ENCODE measurements around the gene ARSA. TPM values are rescaled to one million over a fixed set of nuclear protein-coding genes. Genes with fewer than 3 reads are reported as not detected.
A peak's percentile ranks its signal among the peaks of the same experiment; 100 is the strongest.
"Not testable (repeated sequence)": the region's sequence is repeated elsewhere in the genome, so short reads cannot be mapped to it uniquely, and the experiment has no call there.

The ARSA gene
- total RNA-seq, 2 donors from 2014 or later = 21.8 to 29.4 TPM

DNA sequence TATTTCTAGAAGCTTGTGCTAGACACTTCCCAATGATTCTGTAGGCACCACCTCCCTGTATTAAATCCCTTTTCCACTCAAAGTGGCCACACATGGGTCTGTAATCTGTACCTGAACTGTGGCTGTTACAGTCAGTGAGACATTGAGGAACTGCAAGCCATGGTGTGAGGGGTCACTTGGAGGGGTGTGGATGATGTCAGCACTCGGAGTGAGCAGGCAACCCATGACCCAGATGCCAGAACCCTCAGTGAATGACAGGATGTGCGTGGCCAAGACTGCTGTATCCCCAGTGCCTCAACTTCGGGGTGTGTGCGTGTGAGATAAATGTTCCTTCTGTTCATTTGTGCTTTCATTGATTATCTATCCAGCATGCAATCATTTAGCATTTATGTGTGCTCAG lies 30.0 kb upstream of the ARSA start:
- no peak for DNase-seq (ENCODE audit: low spot score)
- intact Hi-C loops (cut with DNase I) = no loop called here

DNA sequence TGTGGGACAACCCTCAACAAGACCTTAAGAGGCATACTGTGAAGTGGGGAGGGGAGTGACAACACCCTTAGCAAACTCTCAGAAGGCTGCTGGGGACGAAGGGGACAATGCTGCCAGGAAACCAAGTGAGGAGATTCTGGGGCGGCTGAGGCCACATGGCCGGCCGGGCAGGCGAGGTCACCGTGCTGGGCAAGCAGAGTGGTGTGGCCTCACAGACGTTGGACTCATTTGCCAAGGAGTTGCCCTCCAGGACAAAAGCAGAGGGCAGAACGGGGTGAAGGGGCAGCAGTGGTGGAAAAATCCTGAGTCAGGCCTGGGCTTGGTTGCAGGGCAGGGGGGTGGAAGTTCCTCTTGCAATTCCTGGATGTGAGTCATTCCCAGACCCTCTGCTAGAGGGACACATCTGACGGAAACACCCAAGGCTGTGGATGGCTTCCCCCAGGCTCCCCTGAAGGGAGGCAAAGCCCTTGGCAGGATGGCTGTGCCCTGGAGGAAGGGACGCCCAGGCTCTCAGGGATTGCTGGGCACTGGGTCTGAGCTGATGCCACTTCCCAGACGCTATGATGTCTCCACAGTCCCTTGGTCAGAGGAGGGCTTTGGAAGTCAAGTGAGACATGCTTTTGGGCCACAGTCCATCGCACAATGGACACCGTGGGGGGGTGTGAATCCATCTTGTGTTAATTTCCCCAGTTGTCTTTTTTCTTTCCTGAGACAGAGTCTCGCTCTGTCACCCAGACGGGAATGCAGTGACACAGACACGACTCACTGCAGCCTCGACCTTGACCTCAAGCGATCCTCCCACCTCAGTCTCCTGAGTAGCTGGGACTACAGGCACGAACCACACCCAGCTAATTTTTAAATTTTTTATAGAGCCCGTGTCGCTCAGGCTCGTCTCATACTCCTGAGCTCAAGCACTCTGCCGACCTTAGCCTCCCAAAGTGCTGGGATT lies 28.4 kb upstream of the ARSA start:
- DNase-seq (ENCODE audit: low spot score) = no peak
- intact Hi-C loops (cut with DNase I) = no loop called here

DNA sequence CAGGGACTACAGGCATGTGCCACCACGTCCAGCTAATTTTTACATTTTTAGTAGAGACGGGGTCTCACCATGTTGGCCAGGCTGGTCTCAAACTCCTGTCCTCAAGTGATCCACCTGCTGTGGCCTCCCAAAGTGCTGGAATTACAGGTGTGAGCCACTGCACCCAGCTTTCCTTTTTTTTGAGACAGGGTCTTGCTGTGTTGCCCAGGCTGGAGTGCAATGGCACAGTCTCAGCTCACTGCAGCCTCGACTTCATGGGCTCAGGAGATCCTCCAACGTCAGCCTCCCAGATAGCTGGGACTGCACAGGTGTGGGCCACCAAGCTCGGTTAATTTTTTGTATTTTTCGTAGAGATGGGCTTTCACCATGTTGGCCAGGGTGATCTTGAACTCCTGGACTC lies 26.7 kb upstream of the ARSA start:
- DNase-seq (ENCODE audit: low spot score) = peak; percentile 6
- intact Hi-C loops (cut with DNase I) = not testable (repeated sequence)

DNA sequence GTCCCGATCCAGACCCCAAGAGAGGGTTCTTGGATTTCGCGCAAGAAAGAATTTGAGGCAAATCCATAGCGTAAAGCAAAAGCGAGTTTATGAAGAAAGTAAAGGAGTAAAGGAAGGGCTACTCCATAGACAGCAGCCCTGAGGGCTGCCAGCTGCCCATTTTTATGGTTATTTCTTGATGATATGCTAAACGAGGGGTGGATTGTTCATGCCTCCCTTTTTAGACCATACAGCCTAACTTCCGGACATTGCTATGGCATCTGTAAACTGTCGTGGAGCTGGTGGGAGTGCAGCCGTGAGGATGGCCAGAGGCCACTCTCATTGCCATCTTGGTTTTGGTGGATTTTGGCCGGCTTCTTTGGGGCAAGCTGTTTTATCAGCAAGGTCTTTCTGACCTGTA lies 25.3 kb upstream of the ARSA start:
- peak; percentile 15 for DNase-seq (ENCODE audit: low spot score)
- intact Hi-C loops (cut with DNase I) = no loop called here

DNA sequence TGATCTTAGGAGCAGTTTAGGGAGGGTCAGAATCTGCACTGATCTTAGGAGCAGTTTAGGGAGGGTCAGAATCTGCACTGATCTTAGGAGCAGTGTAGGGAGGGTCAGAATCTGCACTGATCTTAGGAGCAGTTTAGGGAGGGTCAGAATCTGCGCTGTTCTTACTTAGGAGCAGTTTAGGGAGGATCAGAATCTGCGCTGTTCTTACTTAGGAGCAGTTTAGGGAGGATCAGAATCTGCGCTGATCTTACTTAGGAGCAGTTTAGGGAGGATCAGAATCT lies 15.8 kb upstream of the ARSA start:
- DNase-seq (ENCODE audit: low spot score) = peak; percentile 48
- intact Hi-C loops (cut with DNase I) = not testable (repeated sequence)

DNA sequence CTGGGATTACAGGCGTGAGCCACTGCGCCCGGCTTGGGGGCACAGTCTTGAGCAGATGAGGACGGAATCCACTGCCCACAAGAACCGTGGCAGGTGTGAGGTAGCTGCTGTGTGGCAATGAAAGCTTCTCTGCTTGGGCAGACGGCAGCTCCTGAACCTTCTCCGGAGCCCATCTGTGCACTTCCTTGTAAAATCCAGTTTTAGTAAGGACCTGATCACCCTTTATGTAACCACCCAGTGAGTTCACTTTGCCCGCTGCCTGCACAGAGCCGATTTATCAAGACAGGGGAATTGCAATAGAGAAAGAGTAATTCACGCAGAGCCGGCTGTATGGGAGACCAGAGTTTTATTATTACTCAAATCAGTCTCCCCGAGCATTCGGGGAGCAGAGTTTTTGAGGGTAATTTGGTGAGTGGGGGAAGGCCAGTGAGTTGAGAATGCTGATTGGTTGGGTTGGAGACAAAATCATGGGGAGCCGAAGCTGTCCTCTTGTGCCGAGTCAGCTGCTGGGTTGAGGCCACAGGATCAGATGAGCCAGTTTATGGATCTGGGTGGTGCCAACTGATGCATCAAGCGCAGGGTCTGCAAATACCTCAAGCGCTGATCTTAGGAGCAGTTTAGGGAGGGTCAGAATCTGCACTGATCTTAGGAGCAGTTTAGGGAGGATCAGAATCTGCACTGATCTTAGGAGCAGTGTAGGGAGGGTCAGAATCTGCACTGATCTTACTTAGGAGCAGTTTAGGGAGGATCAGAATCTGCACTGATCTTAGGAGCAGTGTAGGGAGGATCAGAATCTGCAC lies 15.3 kb upstream of the ARSA start:
- peak; percentile 45 for DNase-seq (ENCODE audit: low spot score)
- intact Hi-C loops (cut with DNase I) = not testable (repeated sequence)

DNA sequence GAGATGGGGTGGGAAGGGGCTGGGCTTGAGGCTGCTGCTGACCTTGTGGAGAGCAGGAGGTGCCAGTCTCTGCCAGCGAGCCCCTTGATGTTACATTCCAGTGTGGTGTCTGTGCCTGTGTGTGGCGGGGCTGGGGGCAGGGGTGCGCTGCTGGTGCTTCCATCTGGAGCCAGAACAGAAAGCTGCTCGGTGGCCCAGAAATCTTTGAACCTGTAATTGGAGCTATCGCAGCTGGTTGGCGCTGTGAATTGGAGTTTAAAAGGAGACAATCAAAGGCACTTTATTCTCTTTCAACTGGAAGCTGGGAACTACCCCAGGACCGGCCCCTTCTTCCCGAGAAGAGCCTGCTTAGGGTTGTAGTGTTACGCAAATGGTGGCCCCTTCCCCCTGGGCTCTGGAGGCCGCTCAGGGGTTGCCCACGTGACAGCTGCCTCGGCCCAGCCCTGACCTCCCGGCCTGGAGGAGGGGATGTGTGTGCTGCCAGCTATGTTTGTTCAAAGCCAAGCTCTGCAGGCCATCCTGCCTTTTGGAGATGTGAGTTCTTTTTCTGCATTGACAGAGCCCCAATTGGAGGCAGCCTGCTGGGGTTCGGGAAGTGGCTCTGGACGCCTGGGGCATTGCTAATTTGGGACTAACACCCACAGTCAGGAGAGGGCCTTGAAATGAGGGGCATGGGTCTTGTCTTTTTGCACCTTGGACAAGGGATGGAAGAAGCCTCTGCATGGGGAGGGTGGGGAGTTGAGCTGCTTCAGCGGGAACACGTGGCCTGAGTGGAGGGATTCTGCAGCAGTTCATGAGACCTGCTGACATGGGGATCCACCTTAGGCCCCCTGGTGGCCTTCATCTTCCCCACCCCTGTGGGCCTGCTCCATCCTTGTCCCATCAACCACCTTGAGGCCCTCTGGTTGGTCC lies 14.0 kb upstream of the ARSA start:
- intact Hi-C loops (cut with DNase I) = no loop called here
- peak; percentile 74 for DNase-seq (ENCODE audit: low spot score)

DNA sequence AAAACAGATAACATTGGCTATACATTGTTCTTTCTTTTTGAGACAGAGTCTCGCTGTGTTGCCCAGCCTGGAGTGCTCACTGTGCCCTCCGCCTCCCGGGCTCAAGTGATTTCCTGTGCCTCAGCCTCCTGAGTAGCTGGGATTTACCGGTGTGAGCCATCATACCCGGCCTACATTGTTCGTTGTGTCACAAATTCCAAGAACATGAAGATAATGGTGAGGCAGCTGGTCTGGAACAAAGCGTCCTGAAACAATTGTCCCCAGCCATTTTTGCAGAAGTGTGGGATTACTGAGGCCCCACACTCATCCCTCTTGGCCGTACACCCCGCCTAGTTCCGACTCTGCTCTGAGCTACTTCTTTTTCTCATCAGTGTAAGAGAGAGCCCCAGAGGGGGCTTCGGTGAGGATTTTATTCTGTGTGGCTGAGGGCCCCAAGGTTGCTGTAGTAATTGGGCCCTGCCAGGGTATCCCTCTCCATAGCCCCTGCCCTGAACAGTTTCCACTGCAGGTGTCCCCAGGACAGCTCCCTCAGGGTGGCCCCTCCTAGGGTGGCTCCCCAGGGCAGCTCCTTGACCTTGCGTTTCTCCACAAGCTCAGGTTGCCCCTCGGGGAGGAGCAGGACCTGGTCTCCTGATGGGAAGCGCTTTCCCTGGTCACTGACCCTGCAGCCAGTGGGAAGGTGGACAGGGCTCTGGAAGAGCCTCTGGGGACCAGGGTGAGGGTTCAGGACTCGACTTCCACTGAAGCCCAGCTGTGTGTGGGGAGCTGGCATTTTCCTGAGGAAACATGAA lies 13.1 kb upstream of the ARSA start:
- intact Hi-C loops (cut with DNase I) = no loop called here
- DNase-seq (ENCODE audit: low spot score) = peak; percentile 62

DNA sequence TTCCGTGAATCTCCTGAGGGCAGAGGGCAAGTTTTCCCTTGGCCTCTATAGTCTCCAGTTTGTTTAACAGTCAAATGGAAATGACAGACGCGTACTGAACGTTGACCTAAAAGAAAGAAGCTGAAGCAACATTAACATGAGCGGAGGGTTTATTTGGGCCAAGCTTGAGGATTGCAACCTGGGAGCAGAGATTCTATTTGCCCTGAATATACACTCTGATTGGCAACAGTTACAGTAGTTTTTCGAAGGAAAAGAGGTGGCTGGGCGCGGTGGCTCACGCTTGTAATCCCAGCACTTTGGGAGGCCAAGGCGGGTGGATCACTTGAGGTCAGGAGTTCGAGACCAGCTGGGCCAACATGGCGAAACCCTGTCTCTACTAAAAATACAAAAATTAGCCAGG lies 12.3 kb upstream of the ARSA start:
- intact Hi-C loops (cut with DNase I); DNase-seq (ENCODE audit: low spot score): not testable (repeated sequence)

DNA sequence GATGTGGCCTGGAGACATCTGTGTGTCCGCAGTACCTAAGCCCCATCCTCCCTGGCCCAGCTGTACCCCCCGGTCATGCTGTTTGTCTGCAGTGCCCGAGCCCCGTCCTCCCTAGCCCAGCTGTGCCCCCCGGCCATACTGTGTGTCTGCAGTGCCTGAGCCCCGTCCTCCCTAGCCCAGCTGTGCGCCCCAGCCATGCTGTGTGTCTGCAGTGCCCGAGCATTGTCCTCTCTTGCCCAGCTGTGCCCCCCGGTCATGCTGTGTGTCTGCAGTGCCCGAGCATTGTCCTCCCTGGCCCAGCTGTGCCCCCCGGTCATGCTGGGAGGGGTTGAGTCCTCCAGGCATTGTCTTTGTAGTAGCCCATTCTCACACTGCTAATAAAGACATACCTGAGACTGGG lies 7.6 kb upstream of the ARSA start:
- intact Hi-C loops (cut with DNase I) = no loop called here
- peak; percentile 54 for DNase-seq (ENCODE audit: low spot score)

DNA sequence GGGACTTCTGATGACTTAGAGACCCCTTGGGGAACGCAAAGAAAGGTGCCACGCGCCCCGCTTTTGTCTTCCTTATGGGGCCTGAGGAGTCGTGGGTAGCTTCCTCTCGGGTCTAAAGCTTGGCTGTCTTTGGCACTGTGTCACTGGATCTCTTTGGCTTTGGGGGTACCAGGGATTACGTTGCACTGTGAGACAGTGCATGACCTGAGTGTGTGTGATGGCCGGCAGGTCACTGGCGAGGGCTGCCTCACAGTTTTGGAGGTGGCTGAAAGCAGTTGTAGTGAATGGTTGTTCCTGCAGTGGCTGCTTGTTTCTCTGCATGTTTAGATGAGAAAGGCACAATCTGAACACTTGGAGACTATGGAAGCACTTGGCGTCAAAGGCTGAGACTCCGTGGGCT lies 5.8 kb upstream of the ARSA start:
- intact Hi-C loops (cut with DNase I) = no loop called here
- peak; percentile 45 for DNase-seq (ENCODE audit: low spot score)

DNA sequence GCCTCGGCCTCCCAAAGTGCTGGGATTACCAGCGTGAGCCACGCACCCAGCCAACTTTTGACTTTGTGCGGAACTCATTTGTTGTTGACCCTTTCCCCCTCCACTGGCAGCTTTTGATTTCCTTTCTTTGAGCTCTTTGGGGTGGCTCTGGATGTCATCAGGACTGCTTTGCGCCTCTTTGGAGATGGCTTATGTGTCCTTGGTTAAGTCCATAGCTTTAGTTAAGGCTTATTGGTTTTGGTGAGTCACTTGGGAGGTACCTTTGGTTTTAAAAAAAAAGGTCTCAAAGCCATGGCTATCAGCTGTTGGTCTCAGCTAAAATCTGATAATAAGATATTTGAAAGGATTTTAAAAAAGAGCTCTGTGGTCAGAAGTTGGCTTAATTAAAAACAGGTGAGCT lies 5.1 kb upstream of the ARSA start:
- DNase-seq (ENCODE audit: low spot score) = no peak
- intact Hi-C loops (cut with DNase I) = no loop called here

DNA sequence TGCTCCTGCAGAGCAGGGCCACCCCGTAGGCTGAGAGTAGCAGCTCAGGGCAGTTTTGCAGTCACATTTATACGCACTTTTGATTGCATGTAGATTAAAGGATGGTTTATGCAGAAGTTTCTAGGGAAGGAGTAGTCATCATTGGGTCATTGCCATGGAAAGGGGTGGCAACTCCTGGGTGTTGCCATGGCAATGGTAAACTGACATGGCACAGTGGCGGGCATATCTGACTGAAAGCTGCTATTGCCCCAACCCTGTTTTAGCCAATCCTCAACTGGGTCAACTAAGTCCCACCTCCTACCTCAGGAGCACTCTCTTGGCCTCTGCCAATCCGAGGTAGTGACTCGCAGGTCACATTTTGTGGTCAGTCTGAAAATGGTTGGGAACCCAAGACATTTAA lies 2.4 kb upstream of the ARSA start:
- intact Hi-C loops (cut with DNase I) = no loop called here
- DNase-seq (ENCODE audit: low spot score) = no peak

DNA sequence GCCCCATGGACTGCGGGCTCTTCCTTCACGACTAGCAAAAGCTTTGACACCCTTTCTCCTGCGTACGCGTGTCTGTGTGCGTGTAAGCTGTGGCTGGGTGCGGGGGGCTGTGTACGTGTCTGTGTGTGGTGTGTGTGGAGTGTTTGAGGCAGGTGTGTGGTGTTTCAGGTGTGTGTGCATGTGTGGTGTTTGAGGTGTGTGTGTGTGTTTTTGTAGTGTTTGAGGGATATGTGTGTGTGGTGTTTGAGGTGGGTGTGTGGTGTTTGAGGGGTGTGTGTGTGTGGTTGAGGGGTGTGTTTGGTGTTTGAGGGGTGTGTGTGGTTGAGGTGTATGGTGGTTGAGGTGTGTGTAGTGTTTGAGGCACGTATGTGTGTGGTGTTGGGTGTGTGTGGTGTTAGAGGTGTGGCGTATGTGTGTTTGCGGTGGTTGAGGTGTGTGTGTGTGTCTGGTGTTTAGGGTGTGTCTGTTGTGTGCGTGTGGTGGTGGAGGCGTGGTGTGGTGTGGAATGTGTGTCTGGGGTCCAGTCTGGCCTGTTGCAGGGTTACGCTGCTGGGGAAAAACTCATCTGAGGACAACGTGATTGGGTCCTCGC lies 687 bp upstream of the ARSA start:
- DNase-seq (ENCODE audit: low spot score) = no peak

DNA sequence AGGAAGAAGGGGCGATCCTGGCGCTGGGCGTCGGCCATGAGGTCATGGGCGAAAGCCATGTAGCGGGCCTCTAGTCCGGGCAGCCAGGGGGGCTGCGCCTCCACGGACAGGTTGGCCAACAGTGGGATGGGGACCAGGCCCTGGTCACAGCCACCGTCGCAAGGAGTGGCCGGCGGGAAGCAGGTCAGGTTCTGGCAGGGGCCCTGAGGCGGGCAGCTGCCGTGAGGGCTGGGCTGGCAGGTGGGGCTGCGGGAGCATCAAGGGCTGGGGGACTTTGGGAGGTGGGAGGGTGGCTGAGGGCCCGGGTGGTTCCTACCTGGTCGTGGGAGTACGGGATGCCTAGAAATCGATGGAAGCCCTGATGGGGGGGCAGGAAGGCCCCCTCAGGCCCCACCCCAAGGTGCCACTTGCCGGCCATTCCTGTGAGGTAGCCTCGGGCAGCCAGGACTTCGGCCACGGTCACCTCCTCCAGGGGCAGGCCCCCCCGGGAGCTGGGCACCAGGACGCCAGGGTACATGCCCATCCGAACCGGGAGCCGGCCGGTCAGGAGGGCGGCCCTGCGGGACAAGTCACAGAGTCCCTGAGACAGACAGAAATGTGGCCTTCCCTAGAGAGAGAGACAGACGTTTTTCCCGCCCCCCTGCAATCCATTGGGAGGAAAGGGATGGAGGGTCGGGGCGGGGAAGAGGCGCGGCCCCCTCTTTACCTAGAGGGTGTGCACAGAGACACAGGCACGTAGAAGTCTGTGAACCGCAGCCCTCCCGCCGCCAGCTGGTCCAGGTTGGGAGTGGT lies 906 bp downstream of the ARSA start:
- intact Hi-C loops (cut with DNase I) = no loop called here
- DNase-seq (ENCODE audit: low spot score) = peak; percentile 83

More for the DNA sequence above, 687 bp upstream of the ARSA start:
- intact Hi-C loops (cut with DNase I) = no loop called here

DNA sequence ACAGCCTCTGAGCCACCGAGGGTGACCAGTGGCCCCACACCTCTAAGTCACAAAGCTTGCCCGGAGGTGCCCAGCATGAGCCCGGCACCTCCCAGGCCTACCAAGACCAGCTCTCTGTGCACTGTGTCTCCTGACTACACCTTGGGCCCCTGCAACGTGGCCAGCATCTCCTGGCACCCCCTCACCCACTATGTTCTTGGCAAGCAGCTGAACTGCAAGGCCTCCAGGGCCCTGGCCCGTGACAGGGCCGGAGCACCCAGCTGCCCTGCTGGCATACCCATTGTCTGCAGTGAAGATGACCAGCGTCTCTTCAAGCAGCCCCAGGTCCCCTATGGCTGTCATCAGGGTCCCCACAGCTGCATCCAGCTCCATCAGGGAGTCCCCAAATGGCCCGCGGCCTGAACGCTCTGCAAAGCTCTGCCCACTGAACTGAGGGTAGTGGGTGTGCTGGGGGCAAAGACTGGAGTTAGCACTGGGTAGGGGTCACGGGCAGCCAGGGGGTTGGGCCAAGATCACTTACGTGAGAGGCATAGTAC lies 1.6 kb downstream of the ARSA start:
- intact Hi-C loops (cut with DNase I) = no loop called here
- no peak for DNase-seq (ENCODE audit: low spot score)

DNA sequence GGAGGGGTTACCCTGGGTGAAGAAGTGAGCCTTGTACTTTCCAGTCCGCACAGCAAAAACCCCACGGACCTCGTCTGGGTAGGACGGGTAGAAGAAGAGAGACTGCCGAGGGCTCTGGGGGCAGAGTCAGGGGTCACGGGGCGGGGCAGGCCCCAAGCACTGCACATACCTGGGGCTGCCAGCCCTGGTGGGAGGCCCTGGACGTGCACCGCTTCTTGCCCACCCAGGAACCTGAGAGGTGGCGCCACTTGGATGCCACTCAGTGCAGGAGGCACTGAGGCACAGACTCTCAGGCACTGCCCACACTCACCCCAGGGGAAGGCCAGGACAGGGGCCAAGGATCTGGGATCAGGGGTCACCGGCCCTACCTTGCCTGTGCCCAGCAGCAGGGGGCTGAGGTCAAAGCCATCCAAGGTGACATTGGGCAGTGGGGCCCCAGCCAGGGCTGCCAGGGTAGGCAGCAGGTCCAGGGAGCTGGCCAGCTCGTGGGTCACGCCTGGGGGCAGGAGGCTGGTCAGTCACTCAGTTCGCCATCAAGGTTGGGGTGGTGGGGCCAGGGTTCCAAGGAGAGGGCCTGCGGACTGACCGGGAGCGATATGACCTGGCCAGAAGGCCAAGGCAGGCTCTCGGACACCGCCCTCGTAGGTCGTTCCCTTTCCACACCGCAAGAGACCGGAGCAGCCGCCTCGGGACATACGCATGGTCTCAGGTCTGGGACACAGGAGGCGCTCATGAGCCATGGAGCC lies 2.2 kb downstream of the ARSA start:
- DNase-seq (ENCODE audit: low spot score) = peak; percentile 78
- intact Hi-C loops (cut with DNase I) = no loop called here
